Ascending aorta (tissue), 2 donors: ENCODE measurements around the gene KLK8. TPM values are rescaled to one million over a fixed set of nuclear protein-coding genes. Genes with fewer than 3 reads are reported as not detected.

Source experiments
- DNase-seq, 2 donors: peaks; one replicate each; pipeline ENCODE4 v3.0.0-alpha.2; 2019; ENCODE audit warnings: low spot score in 2 of 2
- H3K27ac ChIP-seq, 2 donors: fragments of 200-600 bp; sonication (generic); one replicate each; pipeline ENCODE4 v1.5.1; 2016 to 2017; ENCODE audit warnings: mild to moderate bottlenecking in 1 of 2
- H3K27me3 ChIP-seq: fragments of 200-600 bp; sonication (generic); one replicate; pipeline ENCODE4 v1.5.1; 2017
- H3K36me3 ChIP-seq, 2 donors: fragments of 200-600 bp; sonication (generic); one replicate each; pipeline ENCODE4 v1.5.1; 2016
- H3K4me1 ChIP-seq, 2 donors: fragments of 200-600 bp; sonication (generic); one replicate each; pipeline ENCODE4 v1.5.1; 2016 to 2017; ENCODE audit warnings: mild to moderate bottlenecking in 1 of 2
- H3K4me3 ChIP-seq, 2 donors: fragments of 200-600 bp; sonication (generic); one replicate each; pipeline ENCODE4 v1.5.1; 2016 to 2017; ENCODE audit warnings: mild to moderate bottlenecking in 1 of 2
- H3K9me3 ChIP-seq, 2 donors: fragments of 200-600 bp; sonication (generic); one replicate each; pipeline ENCODE4 v1.5.1; 2016
- intact Hi-C: fragments of 100-400 bp; cut with DNase I; formaldehyde crosslinking; loops from one replicate; pipeline ENCODE4 v1.15.1; 2023
- total RNA-seq: library from RNA; depleted of rRNA; stranded (reverse); fragments of >200 nt; gene quantifications from one replicate; pipeline ENCODE4 v1.1.0, GENCODE V29; 2016
- TF ChIP-seq, protein P1 (sequence below), 3 experiments: fragments of 200-600 bp in 2 of 3; fragments of 450-650 bp in 1 of 3; sonication (generic) in 2 of 3; IDR thresholded peaks; one replicate each; pipeline ENCODE4 v1.5.1; 2016 to 2019; ENCODE audit warnings: antibody characterized with exemption in 3 of 3, mild to moderate bottlenecking in 1 of 3, moderate library complexity in 1 of 3

KLK8 gene
- total RNA-seq, 1 donor from 2014 or later: not detected

- Histone ChIP-seq H3K27me3 (no peaks in the 10 kb centered on the region), H3K9me3 (no peaks in the 10 kb centered on the region), H3K36me3 (no peaks in the 10 kb centered on the region), H3K27ac (no peak overlapping the region), H3K4me1 (no peaks in the 10 kb centered on the region), H3K4me3 (no peak overlapping the region)
- TF ChIP-seq, protein P1, sequence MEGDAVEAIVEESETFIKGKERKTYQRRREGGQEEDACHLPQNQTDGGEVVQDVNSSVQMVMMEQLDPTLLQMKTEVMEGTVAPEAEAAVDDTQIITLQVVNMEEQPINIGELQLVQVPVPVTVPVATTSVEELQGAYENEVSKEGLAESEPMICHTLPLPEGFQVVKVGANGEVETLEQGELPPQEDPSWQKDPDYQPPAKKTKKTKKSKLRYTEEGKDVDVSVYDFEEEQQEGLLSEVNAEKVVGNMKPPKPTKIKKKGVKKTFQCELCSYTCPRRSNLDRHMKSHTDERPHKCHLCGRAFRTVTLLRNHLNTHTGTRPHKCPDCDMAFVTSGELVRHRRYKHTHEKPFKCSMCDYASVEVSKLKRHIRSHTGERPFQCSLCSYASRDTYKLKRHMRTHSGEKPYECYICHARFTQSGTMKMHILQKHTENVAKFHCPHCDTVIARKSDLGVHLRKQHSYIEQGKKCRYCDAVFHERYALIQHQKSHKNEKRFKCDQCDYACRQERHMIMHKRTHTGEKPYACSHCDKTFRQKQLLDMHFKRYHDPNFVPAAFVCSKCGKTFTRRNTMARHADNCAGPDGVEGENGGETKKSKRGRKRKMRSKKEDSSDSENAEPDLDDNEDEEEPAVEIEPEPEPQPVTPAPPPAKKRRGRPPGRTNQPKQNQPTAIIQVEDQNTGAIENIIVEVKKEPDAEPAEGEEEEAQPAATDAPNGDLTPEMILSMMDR (IDR thresholded peaks at IDR 0.05): no peak
- intact Hi-C loops: no loop called here
- no peak for DNase-seq
Measured at GRCh38 chr19:50982186-50982585, 19.2 kb downstream of the KLK8 start.

DNA sequence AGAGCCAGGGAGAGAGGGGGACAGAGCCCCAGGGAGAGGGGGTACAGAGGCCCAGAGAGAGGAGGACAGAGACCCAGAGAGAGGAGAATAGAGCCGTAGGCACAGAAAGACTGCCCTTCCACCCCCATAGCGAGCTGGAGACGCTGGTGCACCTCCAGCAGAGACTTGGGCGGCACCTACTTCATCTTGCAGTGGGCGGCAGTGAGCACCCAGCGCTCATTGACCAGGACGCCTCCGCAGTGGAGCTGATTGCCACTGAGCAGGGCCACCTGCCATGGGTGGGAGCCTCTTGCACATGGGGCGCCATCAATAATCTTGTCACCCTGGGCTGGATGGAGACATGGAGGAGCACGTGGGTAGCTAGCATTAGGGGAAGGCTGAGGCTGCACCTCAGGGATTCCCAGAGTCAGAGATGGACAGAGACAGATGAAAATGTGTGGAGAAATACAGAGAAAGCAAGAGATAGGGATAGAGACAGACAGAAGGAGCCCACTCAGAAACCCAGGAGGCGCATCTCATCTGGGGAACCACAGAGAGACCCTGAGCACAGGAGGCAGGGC lies 19.7 kb downstream of the KLK8 start:
- Histone ChIP-seq H3K27ac (no peak overlapping the region), H3K36me3 (no peaks in the 10 kb centered on the region), H3K9me3 (no peaks in the 10 kb centered on the region), H3K4me1 (no peaks in the 10 kb centered on the region), H3K4me3 (no peak overlapping the region), H3K27me3 (no peaks in the 10 kb centered on the region)
- no peak for DNase-seq
- TF ChIP-seq, protein P1 (IDR thresholded peaks at IDR 0.05): no peak
- intact Hi-C loops: no loop called here

GRCh38 chr19:50980208-50980607 lies 21.2 kb downstream of the KLK8 start:
- Histone ChIP-seq H3K36me3 (no peaks in the 10 kb centered on the region), H3K4me3 (no peak overlapping the region), H3K9me3 (no peaks in the 10 kb centered on the region), H3K27ac (no peak overlapping the region), H3K27me3 (no peaks in the 10 kb centered on the region), H3K4me1 (no peaks in the 10 kb centered on the region)
- TF ChIP-seq, protein P1 (IDR thresholded peaks at IDR 0.05): no peak
- no peak for DNase-seq
- intact Hi-C loops: no loop called here

- DNase-seq: no peak
- H3K27me3 ChIP-seq: no peaks in the 10 kb centered on the region
- no peaks in the 10 kb centered on the region for H3K36me3 ChIP-seq
Measured at GRCh38 chr19:50979758-50980157, 21.6 kb downstream of the KLK8 start.

GRCh38 chr19:50978772-50979390 lies 22.5 kb downstream of the KLK8 start:
- no peaks in the 10 kb centered on the region for H3K4me1 ChIP-seq
- H3K9me3 ChIP-seq: no peaks in the 10 kb centered on the region
- no peaks in the 10 kb centered on the region for H3K27me3 ChIP-seq
- no peak overlapping the region for H3K4me3 ChIP-seq
- H3K36me3 ChIP-seq: no peaks in the 10 kb centered on the region
- intact Hi-C loops: no loop called here
- TF ChIP-seq, protein P1 (IDR thresholded peaks at IDR 0.05): no peak
- no peak overlapping the region for H3K27ac ChIP-seq
- DNase-seq: no peak

More at GRCh38 chr19:50979758-50980157, 21.6 kb downstream of the KLK8 start:
- no peaks in the 10 kb centered on the region for H3K9me3 ChIP-seq
- TF ChIP-seq, protein P1 (IDR thresholded peaks at IDR 0.05): no peak
- H3K4me3 ChIP-seq: no peak overlapping the region
- H3K27ac ChIP-seq: no peak overlapping the region
- no peaks in the 10 kb centered on the region for H3K4me1 ChIP-seq
- intact Hi-C loops: no loop called here
